A172 (cell line): ENCODE results near the gene RXFP3. TPM values are rescaled to one million over a fixed set of nuclear protein-coding genes. Genes with fewer than 3 reads are reported as not detected.
A peak's percentile ranks its signal among the peaks of the same experiment; 100 is the strongest.

Experiments
- DNase-seq: peaks from one replicate; pipeline ENCODE4 v3.0.0-alpha.2; 2015; ENCODE audit warnings: low spot score
- total RNA-seq: library from RNA; depleted of rRNA; stranded (reverse); fragments of >200 nt; shearing (Covaris generic); gene quantifications from 2 replicates; pipeline ENCODE4 v1.2.3, GENCODE V29; 2014; rRNA removed

Gene RXFP3
- total RNA-seq, 1 experiment from 2014 or later: not detected

GRCh38 chr5:33980030-33980429 is 43.8 kb downstream of the RXFP3 start:
- DNase-seq: no peak

GRCh38 chr5:33981408-33982162 is 45.4 kb downstream of the RXFP3 start:
- DNase-seq: peak; percentile 16

- DNase-seq: no peak
These were observed 48.0 kb downstream of the RXFP3 start for GRCh38 chr5:33984178-33984577.

DNA sequence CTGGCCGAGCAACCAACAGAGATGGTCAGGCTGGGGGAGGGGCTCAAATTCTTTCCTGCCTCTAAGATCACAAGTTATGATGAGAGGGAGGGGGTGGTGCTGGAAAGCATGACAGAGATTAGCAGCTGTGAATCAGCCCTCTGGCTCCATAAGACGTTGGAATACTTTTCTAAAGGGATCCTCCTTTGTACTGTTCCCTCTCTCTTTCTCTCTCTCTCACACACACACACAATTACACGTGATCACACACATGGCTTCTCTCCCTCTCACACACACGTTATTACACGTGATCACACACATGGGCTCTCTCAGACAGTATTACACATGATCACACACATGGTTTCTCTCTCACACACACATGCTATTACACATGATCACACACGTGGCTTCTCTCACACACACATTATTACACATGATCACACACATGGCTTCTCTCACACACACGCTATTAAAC is 48.5 kb downstream of the RXFP3 start, which contains the start of gene SLC45A2:
Gene SLC45A2, minus strand, starts transcription at position 23 of the 454 bp plus-strand sequence. CDS start 110 bp downstream, outside the sequence.
- DNase-seq: no peak

DNA sequence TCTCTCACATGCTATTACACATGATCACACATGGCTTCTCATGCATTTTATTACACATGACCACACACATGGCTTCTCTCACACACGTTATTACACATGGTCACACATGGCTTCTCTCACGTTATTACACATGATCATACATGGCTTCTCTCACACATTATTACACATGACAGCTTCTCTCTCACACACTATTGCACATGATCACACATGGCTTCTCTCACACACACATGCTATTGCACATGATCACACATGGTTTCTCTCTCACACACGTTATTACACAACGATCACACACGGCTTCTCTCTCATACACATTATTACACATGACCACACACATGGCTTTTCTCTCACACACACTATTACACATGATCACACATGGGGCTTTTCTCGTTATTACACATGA is 49.3 kb downstream of the RXFP3 start:
- DNase-seq: no peak

Other genes with a start within 250 kb of the RXFP3 start
- 13.4 and 14.4 TPM in 2 replicates for gene ADAMTS12, start 44.4 kb upstream of the RXFP3 start, total RNA-seq
- not detected in 2 replicates for gene SLC45A2, start 48.3 kb downstream of the RXFP3 start, total RNA-seq
- 16.7 and 25.1 TPM in 2 replicates for gene AMACR, start 71.7 kb downstream of the RXFP3 start, total RNA-seq
- gene C1QTNF3, start 106.8 kb downstream of the RXFP3 start, total RNA-seq: not detected in 2 replicates